ENCODE results near the gene THUMPD3. TPM values are rescaled to one million over a fixed set of nuclear protein-coding genes. Genes with fewer than 3 reads are reported as not detected.

Gene THUMPD3
- total and polyA plus RNA-seq, 9 of the 15 experiments (the other 6 are each of a cell fraction or from before 2014, with no cell fraction given) = 58.3 to 132 (median 113) TPM

- TF ChIP-seq MGA (IDR thresholded peaks at IDR 0.05) (peak; percentile 98), ZNF24 (IDR thresholded peaks at IDR 0.05) (0 out of 2 replicates have a peak, but pooled peaks have one; percentile 13), ATF3 (IDR thresholded peaks at IDR 0.05) (peak; percentile 65), ATF3 (CRISPR knock-in tag; conservative IDR thresholded peaks at IDR 0.05) (peak; percentile 90), POLR2AphosphoS2 (IDR thresholded peaks at IDR 0.05; ENCODE audit: low read length) (peak; percentile 50; the same call in 1 of the 2 replicates), TEAD4 (IDR thresholded peaks at IDR 0.05; ENCODE audit: low read length) (peak; percentile 60), TEAD4 (CRISPR knock-in tag; IDR thresholded peaks at IDR 0.05; ENCODE audit: borderline replicate concordance) (no peak), JUN (IDR thresholded peaks at IDR 0.05; ENCODE audit: borderline replicate concordance, low read depth, low read length) (peak; percentile 53; the same call in 1 of the 2 replicates), JUN (CRISPR knock-in tag; IDR thresholded peaks at IDR 0.05; ENCODE audit: borderline replicate concordance) (peak; percentile 82; the same call in 1 of the 2 replicates), NFIC (IDR thresholded peaks at IDR 0.05) (peak; percentile 37; the same call in 1 of the 2 replicates), TEAD1 (CRISPR knock-in tag; IDR thresholded peaks at IDR 0.05) (peak; percentile 38 to 92; a peak in 3 of 4 replicates), ZNF217 (CRISPR knock-in tag; IDR thresholded peaks at IDR 0.05) (no peak)
These were observed at the start of gene THUMPD3 (continued) for GRCh38 chr3:9362731-9363530.
